Esophagus squamous epithelium (tissue), 5 donors: ENCODE measurements around the gene SLC26A9. TPM values are rescaled to one million over a fixed set of nuclear protein-coding genes. Genes with fewer than 3 reads are reported as not detected.
A peak's percentile ranks its signal among the peaks of the same experiment; 100 is the strongest.

ENCODE experiments used
- DNase-seq: peaks from one replicate; lab custom pipeline; 2025; lab: John Stamatoyannopoulos, UW
- H3K27ac ChIP-seq, 4 donors: fragments of 200-600 bp; sonication (generic); one replicate each; pipeline ENCODE4 v1.5.1; 2016 to 2019; ENCODE audit warnings: mild to moderate bottlenecking in 1 of 4
- H3K27me3 ChIP-seq, 4 donors: fragments of 200-600 bp; sonication (generic); 1 replicate in 3 of 4; 2 replicates in 1 of 4; pipeline versions ENCODE4 v1.5.1 to v1.6.0; 2017 to 2021; ENCODE audit warnings: antibody characterized with exemption in 1 of 4
- H3K36me3 ChIP-seq, 3 donors: fragments of 200-600 bp; sonication (generic); one replicate each; pipeline ENCODE4 v1.5.1; 2016 to 2019
- H3K4me1 ChIP-seq, 3 donors: fragments of 200-600 bp; sonication (generic); one replicate each; pipeline ENCODE4 v1.5.1; 2017 to 2019
- H3K4me3 ChIP-seq, 4 donors: fragments of 200-600 bp; sonication (generic); 1 replicate in 3 of 4; 2 replicates in 1 of 4; pipeline ENCODE4 v1.5.1; 2016 to 2019; ENCODE audit warnings: mild to moderate bottlenecking in 2 of 4, moderate library complexity in 1 of 4
- H3K9me3 ChIP-seq, 3 donors: fragments of 200-600 bp; sonication (generic); one replicate each; pipeline ENCODE4 v1.5.1; 2016 to 2019
- POLR2A ChIP-seq, 4 donors: fragments of 450-650 bp; IDR thresholded peaks; one replicate each; pipeline ENCODE4 v1.6.1; 2017; ENCODE audit warnings: antibody characterized with exemption in 4 of 4, mild to moderate bottlenecking in 4 of 4, moderate library complexity in 3 of 4
- WGBS, 2 donors: methylation state at CpG; one replicate each; pipeline ENCODE4 v1.1.5; 2018; 5-methylcytosine and 5-hydroxymethylcytosine counted together
- intact Hi-C: fragments of 100-400 bp; cut with DNase I; formaldehyde crosslinking; loops from one replicate; pipeline ENCODE4 v1.15.0; 2022
- total RNA-seq, 4 donors: library from RNA; depleted of rRNA; stranded (reverse); fragments of >200 nt; gene quantifications; one replicate each; pipeline ENCODE4 v1.1.0, GENCODE V29; 2016
- TF ChIP-seq, protein P1 (sequence below), 6 experiments: fragments of 450-650 bp in 4 of 6; fragments of 200-600 bp in 2 of 6; sonication (generic) in 2 of 6; IDR thresholded peaks; one replicate each; pipeline ENCODE4 v1.5.1; 2016 to 2019; ENCODE audit warnings: antibody characterized with exemption in 6 of 6, mild to moderate bottlenecking in 4 of 6, moderate library complexity in 4 of 6
- donor health status: DM: yes; HTN: yes; CAD: no.

SLC26A9 gene
- total RNA-seq, 4 donors from 2014 or later, result 0.19 to 22.8 (median 0.38) TPM

DNA sequence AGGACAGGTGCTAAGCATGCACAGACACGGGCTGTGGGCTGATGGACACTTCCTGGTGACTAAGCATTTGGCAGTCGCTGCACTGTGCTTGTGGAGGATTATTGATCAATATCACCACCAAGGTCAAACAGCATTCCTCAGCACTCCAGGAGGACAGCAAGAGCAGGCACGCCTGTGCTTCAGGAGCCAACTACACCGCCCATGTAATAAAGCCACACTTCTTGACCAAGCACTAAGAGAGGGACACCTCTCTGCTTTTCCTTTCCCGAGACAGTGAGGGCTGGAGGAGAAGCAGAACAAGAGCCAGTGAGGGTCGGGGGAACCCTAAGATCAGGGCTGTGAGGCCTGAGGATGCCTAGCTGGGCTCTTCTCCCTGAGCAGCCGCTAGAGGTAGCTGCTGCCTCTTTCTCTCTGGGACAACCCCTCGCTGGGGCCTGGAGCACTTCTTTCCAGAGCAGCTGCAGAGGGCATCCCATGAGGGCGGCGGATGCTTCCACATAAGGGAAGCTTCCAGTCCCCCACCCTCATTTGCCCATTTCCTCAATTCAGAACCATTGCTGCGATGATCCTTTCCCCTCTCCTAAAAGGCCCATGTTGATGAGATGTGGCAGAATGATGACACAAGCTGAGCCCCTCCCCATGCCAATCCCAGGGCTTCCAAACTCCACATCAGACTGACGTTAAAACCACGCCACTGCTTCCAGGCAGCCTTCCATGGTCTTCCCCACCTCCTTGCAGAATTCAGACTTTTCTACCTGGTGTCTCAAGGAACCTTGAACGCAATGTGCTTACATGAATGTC is 40.9 kb upstream of the SLC26A9 start:
- Histone ChIP-seq H3K27me3 (no peaks in the 10 kb centered on the region), H3K4me1 (peaks cover 12 to 63% (median 15%) of the 10 kb centered on the region in 3 donors), H3K9me3 (no peaks in the 10 kb centered on the region), H3K4me3 (no peak overlapping the region), H3K36me3 (peaks cover 0 to 63% (median 3%) of the 10 kb centered on the region in 3 donors), H3K27ac (peak overlapping the region; percentile 39 to 68 (median 61))
- no peak for DNase-seq
- intact Hi-C loops, result loop anchor here (5.0 kb wide), 1 partner anchor 123 kb away; no protein-coding TSS in a partner anchor
- no peak for TF ChIP-seq POLR2A (IDR thresholded peaks at IDR 0.05)
- TF ChIP-seq, protein P1, sequence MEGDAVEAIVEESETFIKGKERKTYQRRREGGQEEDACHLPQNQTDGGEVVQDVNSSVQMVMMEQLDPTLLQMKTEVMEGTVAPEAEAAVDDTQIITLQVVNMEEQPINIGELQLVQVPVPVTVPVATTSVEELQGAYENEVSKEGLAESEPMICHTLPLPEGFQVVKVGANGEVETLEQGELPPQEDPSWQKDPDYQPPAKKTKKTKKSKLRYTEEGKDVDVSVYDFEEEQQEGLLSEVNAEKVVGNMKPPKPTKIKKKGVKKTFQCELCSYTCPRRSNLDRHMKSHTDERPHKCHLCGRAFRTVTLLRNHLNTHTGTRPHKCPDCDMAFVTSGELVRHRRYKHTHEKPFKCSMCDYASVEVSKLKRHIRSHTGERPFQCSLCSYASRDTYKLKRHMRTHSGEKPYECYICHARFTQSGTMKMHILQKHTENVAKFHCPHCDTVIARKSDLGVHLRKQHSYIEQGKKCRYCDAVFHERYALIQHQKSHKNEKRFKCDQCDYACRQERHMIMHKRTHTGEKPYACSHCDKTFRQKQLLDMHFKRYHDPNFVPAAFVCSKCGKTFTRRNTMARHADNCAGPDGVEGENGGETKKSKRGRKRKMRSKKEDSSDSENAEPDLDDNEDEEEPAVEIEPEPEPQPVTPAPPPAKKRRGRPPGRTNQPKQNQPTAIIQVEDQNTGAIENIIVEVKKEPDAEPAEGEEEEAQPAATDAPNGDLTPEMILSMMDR (IDR thresholded peaks at IDR 0.05), result peak; percentile 37 to 87 (median 70)
- 30 to 31% methylated on average over 11 to 12 of the region's 14 CpGs for WGBS, 2 donors

DNA sequence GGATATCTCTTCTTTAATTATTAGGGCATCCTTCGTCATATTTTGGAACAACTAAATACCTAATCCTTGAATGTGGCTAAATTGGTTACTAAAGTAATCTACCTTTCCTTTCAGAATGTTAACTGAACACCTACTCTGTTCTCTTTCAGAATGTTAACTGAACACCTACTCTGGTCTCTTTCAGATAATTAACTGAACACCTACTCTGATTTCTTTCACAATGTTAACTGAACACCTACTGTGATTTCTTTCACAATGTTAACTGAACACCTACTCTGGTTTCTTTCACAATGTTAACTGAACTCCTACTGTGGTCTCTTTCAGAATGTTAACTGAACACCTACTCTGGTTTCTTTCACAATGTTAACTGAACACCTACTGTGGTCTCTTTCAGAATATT is 38.0 kb upstream of the SLC26A9 start:
- Histone ChIP-seq H3K4me3 (no peak overlapping the region), H3K4me1 (peaks cover 12 to 49% (median 17%) of the 10 kb centered on the region in 3 donors), H3K27ac (no peak overlapping the region), H3K9me3 (no peaks in the 10 kb centered on the region), H3K36me3 (peaks cover 0 to 64% (median 3%) of the 10 kb centered on the region in 3 donors), H3K27me3 (no peaks in the 10 kb centered on the region)
- intact Hi-C loops, result loop anchor here (5.0 kb wide), 1 partner anchor 126 kb away; no protein-coding TSS in a partner anchor
- TF ChIP-seq, protein P1 (IDR thresholded peaks at IDR 0.05), result no peak
- TF ChIP-seq POLR2A (IDR thresholded peaks at IDR 0.05), result no peak
- 95 to 100% methylated on average over 1 of the region's 1 CpG for WGBS, 2 donors
- DNase-seq, result no peak

DNA sequence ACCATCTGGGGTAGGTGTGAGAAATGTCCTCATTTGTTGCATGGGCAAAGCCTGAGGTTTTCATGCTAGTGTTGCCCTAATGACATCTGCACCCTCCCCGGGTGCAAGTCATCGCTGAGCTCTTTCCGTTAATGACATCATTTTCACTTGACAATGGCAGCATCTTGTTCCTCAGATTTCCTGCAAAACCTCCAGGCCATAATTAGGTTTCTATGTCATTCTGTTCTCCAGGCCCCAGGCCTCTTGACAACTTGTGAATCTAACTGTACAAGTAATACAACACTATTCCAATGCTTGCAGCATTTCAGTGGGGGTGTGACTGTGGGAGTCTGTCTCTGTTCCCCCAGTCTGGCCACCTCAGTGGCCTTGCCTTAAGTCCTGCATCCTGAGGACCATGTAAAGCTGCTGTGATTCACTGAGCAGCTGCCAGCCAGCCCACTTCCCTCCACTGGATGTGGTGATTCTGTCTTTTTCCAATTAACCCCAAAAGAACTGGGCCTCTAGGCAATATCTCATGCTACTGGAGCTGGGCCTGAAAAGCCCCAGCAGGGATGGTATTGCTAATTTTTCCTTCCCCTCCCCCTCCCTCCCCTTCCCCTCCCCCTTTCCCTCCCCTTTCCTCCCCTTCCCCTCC is 37.1 kb upstream of the SLC26A9 start:
- Histone ChIP-seq H3K27ac (no peak overlapping the region), H3K27me3 (peaks cover 0 to 6% (median 0%) of the 10 kb centered on the region in 4 donors), H3K4me1 (peaks cover 20 to 49% (median 23%) of the 10 kb centered on the region in 3 donors), H3K4me3 (no peak overlapping the region), H3K36me3 (peaks cover 0 to 62% (median 3%) of the 10 kb centered on the region in 3 donors), H3K9me3 (no peaks in the 10 kb centered on the region)
- TF ChIP-seq POLR2A (IDR thresholded peaks at IDR 0.05), result no peak
- TF ChIP-seq, protein P1 (IDR thresholded peaks at IDR 0.05), result no peak
- intact Hi-C loops, result loop anchor here (5.0 kb wide), 1 partner anchor 127 kb away; no protein-coding TSS in a partner anchor
- DNase-seq, result no peak
- WGBS, 2 donors, result 66 to 71% methylated on average over 3 of the region's 3 CpGs

DNA sequence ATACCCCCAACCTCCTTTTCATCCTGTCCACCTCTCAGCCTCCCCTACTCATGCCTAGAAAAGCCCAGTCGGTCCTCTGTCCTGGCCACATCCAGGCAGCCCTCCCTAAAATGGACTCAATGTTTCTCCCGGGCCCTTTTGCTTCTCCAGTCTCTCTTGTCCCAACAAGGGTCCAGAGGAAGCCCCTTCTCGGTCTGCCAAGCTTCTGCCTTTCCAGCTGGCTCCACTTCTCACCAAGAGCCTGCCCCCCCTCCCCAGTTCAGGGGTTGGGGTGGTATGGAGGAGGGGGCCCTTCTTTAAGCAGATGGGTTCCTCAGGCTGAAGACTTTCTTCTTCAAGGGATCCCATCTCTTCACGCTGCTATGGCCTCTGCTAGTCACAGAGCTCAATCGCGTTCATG is 36.0 kb upstream of the SLC26A9 start:
- Histone ChIP-seq H3K36me3 (peaks cover 0 to 55% (median 3%) of the 10 kb centered on the region in 3 donors), H3K27ac (no peak overlapping the region), H3K4me1 (peaks cover 15 to 39% (median 18%) of the 10 kb centered on the region in 3 donors), H3K9me3 (no peaks in the 10 kb centered on the region), H3K27me3 (peaks cover 0 to 7% (median 0%) of the 10 kb centered on the region in 4 donors), H3K4me3 (no peak overlapping the region)
- WGBS, 2 donors, result 62 to 82% methylated on average over 3 to 5 of the region's 6 CpGs
- intact Hi-C loops, result loop anchor here (2.0 to 5.0 kb wide), 2 partner anchors 60 to 187 kb away; no protein-coding TSS in a partner anchor
- no peak for DNase-seq
- TF ChIP-seq POLR2A (IDR thresholded peaks at IDR 0.05), result no peak
- TF ChIP-seq, protein P1 (IDR thresholded peaks at IDR 0.05), result no peak
